Sigmoid colon (tissue), 4 donors: Measurements from ENCODE around the gene GPATCH8.

Source experiments
- CTCF ChIP-seq, 4 experiments: fragments of 450-650 bp in 3 of 4; fragments of 200-600 bp in 1 of 4; IDR thresholded peaks; one replicate each; pipeline ENCODE4 v1.5.1; 2016 to 2019; ENCODE audit warnings: antibody characterized with exemption in 4 of 4, mild to moderate bottlenecking in 3 of 4, moderate library complexity in 2 of 4
- EP300 ChIP-seq, 4 donors: sonication (generic); formaldehyde crosslinking; IDR thresholded peaks; one replicate each; pipeline ENCODE4 v1.6.1; 2017; ENCODE audit warnings: antibody characterized with exemption in 4 of 4
- POLR2A ChIP-seq, 2 donors: fragments of 450-650 bp; IDR thresholded peaks; one replicate each; pipeline ENCODE4 v1.6.1; 2016; ENCODE audit warnings: antibody characterized with exemption in 2 of 2, mild to moderate bottlenecking in 2 of 2, moderate library complexity in 2 of 2

- TF ChIP-seq CTCF (IDR thresholded peaks at IDR 0.05) (no peak), POLR2A (IDR thresholded peaks at IDR 0.05) (no peak), EP300 (IDR thresholded peaks at IDR 0.05) (no peak)
These were observed 118.4 kb downstream of the GPATCH8 start for GRCh38 chr17:44384823-44385286.
